BLaER1 treated with 17β-estradiol and CSF1 and Interleukin-3, amounts not matched to agents 10 nM and 100 nM (cell line): ENCODE data around the gene RASSF5.

ENCODE experiments used
- H3K27ac ChIP-seq, 11 experiments: shearing (Covaris generic); formaldehyde crosslinking; 2 replicates each; pipeline ENCODE4 v1.8.1; 2022
- H3K27me3 ChIP-seq, 11 experiments: shearing (Covaris generic); formaldehyde crosslinking; 2 replicates each; pipeline ENCODE4 v1.8.1; 2022
- H3K36me3 ChIP-seq, 11 experiments: shearing (Covaris generic); formaldehyde crosslinking; 2 replicates each; pipeline ENCODE4 v1.8.1; 2022
- H3K4me1 ChIP-seq, 10 experiments: shearing (Covaris generic); formaldehyde crosslinking; 2 replicates each; pipeline ENCODE4 v1.8.1; 2022
- H3K4me2 ChIP-seq, 11 experiments: shearing (Covaris generic); formaldehyde crosslinking; 2 replicates each; pipeline ENCODE4 v1.8.1; 2022
- H3K4me3 ChIP-seq, 10 experiments: shearing (Covaris generic); formaldehyde crosslinking; 2 replicates each; pipeline ENCODE4 v1.8.1; 2022
- H3K9ac ChIP-seq, 11 experiments: shearing (Covaris generic); formaldehyde crosslinking; 2 replicates each; pipeline ENCODE4 v1.8.1; 2022
- H3K9me3 ChIP-seq, 11 experiments: shearing (Covaris generic); formaldehyde crosslinking; replicated peaks in 1 of 11; 2 replicates each; pipeline ENCODE4 v1.8.1; 2022
- H4K20me1 ChIP-seq, 11 experiments: shearing (Covaris generic); formaldehyde crosslinking; 2 replicates each; pipeline ENCODE4 v1.8.1; 2022
- Cebpa-rat ChIP-seq, 11 experiments: shearing (Covaris generic); IDR thresholded peaks; 2 replicates each; pipeline ENCODE4 v1.8.1; 2022

RASSF5 gene

DNA sequence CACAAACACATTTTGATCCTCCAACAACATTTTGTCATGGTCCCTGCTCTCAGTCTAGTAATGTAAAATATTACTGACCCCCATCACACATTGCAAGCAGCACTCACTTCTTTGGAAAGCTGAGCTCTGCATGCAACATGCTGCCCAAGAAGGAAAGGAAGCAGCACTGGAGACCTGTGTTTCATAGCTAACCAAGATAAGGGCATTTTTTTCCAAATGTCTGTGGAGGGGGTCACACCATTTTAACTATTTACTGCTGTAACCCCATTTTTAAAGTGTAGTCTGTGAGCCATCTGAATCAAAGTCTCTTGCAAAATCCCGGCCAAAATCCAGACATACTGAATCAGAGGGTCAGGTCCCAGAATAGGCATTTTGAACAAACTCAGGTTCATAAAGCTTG is 4.5 kb upstream of the RASSF5 start:
- H3K4me3 ChIP-seq = no peak overlapping the region
- peak overlapping the region; percentile 92 to 100 (median 99) for H3K4me2 ChIP-seq
- 0 out of 22 replicates have a peak, but pooled peaks of 1 of the 11 experiments have one; percentile 6 for TF ChIP-seq Cebpa-rat (IDR thresholded peaks at IDR 0.05)
- peaks cover 0 to 26% (median 23%) of the 10 kb centered on the region in 11 experiments; a peak in 13 of 22 replicates for H3K36me3 ChIP-seq
- peaks cover 9 to 18% (median 14%) of the 10 kb centered on the region in 11 experiments; a peak in 20 of 22 replicates for H3K27me3 ChIP-seq
- H3K9ac ChIP-seq = 0 out of 22 replicates have a peak overlapping the region, but pooled peaks of 2 of the 11 experiments have one; percentile 1 to 65
- H3K9me3 ChIP-seq = no peaks in the 10 kb centered on the region
- H3K4me1 ChIP-seq = peaks cover 63 to 88% (median 78%) of the 10 kb centered on the region in 10 experiments
- peak overlapping the region in 8 of 11 experiments; percentile 73 to 84 (median 79); a peak in 15 of 22 replicates for H3K27ac ChIP-seq
- H4K20me1 ChIP-seq = peaks cover 0 to 63% (median 4%) of the 10 kb centered on the region in 11 experiments; a peak in 10 of 22 replicates

DNA sequence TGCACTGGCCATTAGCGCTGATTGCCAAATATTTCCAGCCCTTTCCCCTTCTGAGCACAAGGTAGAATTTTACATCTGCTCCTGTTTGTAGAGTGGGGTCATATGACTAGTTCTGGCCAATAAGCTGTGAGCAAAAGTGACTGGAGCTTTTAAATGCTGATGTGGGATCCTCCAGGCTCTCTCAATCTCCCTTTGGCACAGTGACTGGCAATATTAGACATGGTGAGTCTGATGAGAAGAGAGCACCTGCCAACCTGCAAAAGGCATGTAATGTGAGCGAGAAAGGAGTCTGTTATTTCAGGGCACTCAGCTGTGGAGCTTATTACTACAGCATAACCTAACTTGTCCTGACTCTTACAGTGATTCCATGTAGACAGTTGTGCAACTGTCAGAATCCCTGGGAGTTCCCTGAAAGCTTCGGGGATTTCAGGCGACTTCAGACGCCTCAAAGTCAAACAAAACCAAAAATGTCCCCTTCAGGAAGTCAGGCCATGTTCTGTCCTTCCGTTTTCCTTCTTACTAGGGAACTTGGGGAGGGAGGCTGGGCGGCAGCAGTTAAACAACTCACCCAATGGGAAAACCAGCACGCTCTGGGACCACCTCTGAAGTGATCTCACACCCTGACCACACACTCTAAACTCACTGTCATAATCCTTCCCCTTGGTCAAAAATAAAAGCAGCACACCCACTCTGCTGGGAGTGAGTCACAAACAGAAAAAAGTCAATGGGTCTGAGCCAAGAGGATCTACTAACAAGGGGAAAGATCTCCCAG is 3.6 kb upstream of the RASSF5 start:
- peak overlapping the region in 9 of 11 experiments; percentile 46 to 68 (median 61); a peak in 16 of 22 replicates for H3K9ac ChIP-seq
- H3K36me3 ChIP-seq = peaks cover 0 to 17% (median 14%) of the 10 kb centered on the region in 11 experiments; a peak in 12 of 22 replicates
- H3K27ac ChIP-seq = peak overlapping the region in 10 of 11 experiments; percentile 46 to 84 (median 79); a peak in 20 of 22 replicates
- H3K27me3 ChIP-seq = peaks cover 19 to 28% (median 24%) of the 10 kb centered on the region in 11 experiments; a peak in 20 of 22 replicates
- peak overlapping the region; percentile 92 to 100 (median 99) for H3K4me2 ChIP-seq
- H3K9me3 ChIP-seq = no peaks in the 10 kb centered on the region
- peaks cover 72 to 91% (median 80%) of the 10 kb centered on the region in 10 experiments for H3K4me1 ChIP-seq
- peak in 8 of 11 experiments; percentile 4 to 89 (median 48); a peak in 9 of 22 replicates for TF ChIP-seq Cebpa-rat (IDR thresholded peaks at IDR 0.05)
- H4K20me1 ChIP-seq = peaks cover 0 to 62% (median 13%) of the 10 kb centered on the region in 11 experiments; a peak in 13 of 22 replicates
- peak overlapping the region in 4 of 10 experiments; percentile 25 to 41 (median 38); a peak in 6 of 20 replicates for H3K4me3 ChIP-seq

DNA sequence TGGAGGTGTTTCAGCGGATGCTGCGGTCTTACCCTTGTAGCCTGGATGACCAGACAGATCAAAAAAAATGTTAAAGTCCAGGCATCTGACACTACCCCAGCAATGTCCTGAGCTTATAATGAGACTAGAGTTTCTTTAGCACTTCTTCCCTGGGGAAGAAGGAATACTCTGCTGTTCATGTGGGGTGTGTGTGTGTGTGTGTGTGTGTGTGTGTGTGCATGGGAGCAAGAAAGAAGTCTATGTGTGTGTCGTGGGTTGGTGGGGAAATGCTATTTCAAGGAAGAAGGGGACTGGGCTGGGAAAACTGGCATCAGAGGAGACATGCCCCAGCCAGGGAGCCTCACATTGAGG is 3.0 kb upstream of the RASSF5 start:
- H3K9ac ChIP-seq = peak overlapping the region in 9 of 11 experiments; percentile 24 to 65 (median 40); a peak in 14 of 22 replicates
- peak overlapping the region in 2 of 10 experiments; percentile 24 to 30; a peak in 2 of 20 replicates for H3K4me3 ChIP-seq
- H3K27ac ChIP-seq = peak overlapping the region in 9 of 11 experiments; percentile 73 to 84 (median 79); a peak in 18 of 22 replicates
- no peaks in the 10 kb centered on the region for H3K9me3 ChIP-seq
- peaks cover 22 to 33% (median 30%) of the 10 kb centered on the region in 11 experiments; a peak in 21 of 22 replicates for H3K27me3 ChIP-seq
- peaks cover 0 to 62% (median 18%) of the 10 kb centered on the region in 11 experiments; a peak in 15 of 22 replicates for H4K20me1 ChIP-seq
- peak overlapping the region; percentile 92 to 100 (median 99) for H3K4me2 ChIP-seq
- peaks cover 0 to 11% (median 8%) of the 10 kb centered on the region in 11 experiments; a peak in 9 of 22 replicates for H3K36me3 ChIP-seq
- peaks cover 78 to 95% (median 84%) of the 10 kb centered on the region in 10 experiments for H3K4me1 ChIP-seq
- TF ChIP-seq Cebpa-rat (IDR thresholded peaks at IDR 0.05) = no peak

DNA sequence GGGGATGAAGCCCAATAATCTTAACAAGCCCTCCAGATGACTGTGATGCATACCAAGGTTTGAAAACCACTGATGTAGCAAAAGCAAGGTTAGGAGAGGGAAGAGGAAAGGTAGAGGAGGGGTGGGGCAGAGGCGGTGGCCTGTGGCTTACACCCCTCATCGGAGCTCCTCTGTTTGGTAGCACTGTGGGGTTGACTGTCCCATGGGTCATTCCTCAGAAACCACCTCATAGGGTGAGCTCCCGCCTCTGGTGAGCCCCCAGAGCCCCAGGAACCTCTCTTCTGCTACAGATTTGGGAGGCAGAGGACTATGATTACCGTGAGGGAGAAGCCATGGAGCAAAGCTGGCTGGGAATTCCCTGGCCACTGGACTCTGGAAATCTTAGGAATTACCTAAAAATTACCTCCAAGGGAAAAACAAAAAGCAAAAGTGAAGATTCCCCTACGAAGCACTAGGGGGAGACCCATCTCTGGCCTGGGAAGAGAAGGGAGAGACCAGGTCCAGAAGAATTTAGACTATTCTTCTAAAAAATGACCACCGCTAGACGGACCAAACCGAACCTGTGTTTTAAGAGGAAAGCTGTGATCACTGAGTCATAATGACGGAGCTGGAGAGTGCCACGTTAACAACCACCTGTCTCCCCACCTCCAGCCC is 1.5 kb upstream of the RASSF5 start:
- TF ChIP-seq Cebpa-rat (IDR thresholded peaks at IDR 0.05) = no peak
- Histone ChIP-seq H3K27me3 (peaks cover 22 to 44% (median 36%) of the 10 kb centered on the region in 11 experiments; a peak in 21 of 22 replicates), H3K36me3 (no peaks in the 10 kb centered on the region), H3K4me2 (peak overlapping the region; percentile 92 to 100 (median 99)), H4K20me1 (peaks cover 0 to 53% (median 31%) of the 10 kb centered on the region in 11 experiments; a peak in 13 of 22 replicates), H3K4me3 (peak overlapping the region in 2 of 10 experiments; percentile 79 to 81; a peak in 4 of 20 replicates), H3K27ac (peak overlapping the region in 2 of 11 experiments; percentile 13 to 26; a peak in 2 of 22 replicates), H3K9me3 (no peaks in the 10 kb centered on the region), H3K9ac (peak overlapping the region in 4 of 11 experiments; percentile 11 to 86 (median 21); a peak in 3 of 22 replicates), H3K4me1 (peaks cover 77 to 98% (median 96%) of the 10 kb centered on the region in 10 experiments)

DNA sequence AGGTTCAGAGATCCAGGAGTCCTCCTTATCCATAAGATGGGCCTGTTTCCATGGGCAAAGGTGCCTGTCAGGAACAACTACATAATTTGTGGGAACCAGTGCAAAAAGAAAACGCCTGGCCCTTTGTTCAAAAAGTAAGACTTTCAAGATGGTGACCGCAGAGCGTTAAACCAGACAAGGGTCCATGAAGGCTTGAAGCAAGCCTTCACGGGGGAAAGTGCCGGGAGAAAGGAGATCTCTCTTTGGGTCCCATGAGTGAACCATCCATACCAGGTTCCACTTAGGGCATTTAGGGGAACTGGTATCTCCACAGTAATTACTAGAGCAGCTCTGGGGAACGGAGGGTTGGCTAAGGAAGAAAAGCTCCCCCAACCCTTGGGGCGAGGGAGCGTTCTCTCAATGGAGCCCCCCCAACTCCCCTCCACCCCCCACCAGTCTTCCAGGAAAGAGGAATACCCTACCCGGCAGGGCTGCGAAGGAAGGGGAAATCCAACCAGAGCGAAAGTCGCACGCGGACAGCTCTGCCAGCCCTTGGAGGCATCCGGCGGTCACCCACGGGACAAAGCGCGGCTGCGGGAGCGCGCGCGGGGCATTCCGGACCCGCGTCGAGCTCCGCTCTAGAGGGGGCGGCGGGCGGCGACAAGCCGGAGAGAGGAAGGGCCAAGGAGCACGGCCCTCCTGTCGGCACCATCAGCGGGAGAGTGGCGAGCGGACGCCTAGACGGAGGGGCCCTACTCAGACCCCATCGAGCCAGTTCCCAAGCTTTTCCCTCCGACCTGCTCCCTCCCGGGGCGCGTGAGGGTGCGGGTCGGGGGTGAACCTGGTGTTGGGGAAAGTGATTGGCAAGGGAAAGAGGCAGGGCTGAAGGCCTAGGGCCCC is 687 bp upstream of the RASSF5 start:
- Histone ChIP-seq H4K20me1 (peaks cover 0 to 52% (median 35%) of the 10 kb centered on the region in 11 experiments; a peak in 13 of 22 replicates), H3K36me3 (no peaks in the 10 kb centered on the region), H3K4me1 (peaks cover 73 to 98% (median 96%) of the 10 kb centered on the region in 10 experiments), H3K9me3 (no peaks in the 10 kb centered on the region), H3K4me3 (peak overlapping the region; percentile 64 to 82 (median 74)), H3K27me3 (peaks cover 22 to 51% (median 36%) of the 10 kb centered on the region in 11 experiments; a peak in 21 of 22 replicates), H3K27ac (peak overlapping the region in 10 of 11 experiments; percentile 33 to 72 (median 68); a peak in 19 of 22 replicates), H3K4me2 (peak overlapping the region; percentile 92 to 100 (median 99)), H3K9ac (peak overlapping the region; percentile 72 to 86 (median 79))
- no peak for TF ChIP-seq Cebpa-rat (IDR thresholded peaks at IDR 0.05)

DNA sequence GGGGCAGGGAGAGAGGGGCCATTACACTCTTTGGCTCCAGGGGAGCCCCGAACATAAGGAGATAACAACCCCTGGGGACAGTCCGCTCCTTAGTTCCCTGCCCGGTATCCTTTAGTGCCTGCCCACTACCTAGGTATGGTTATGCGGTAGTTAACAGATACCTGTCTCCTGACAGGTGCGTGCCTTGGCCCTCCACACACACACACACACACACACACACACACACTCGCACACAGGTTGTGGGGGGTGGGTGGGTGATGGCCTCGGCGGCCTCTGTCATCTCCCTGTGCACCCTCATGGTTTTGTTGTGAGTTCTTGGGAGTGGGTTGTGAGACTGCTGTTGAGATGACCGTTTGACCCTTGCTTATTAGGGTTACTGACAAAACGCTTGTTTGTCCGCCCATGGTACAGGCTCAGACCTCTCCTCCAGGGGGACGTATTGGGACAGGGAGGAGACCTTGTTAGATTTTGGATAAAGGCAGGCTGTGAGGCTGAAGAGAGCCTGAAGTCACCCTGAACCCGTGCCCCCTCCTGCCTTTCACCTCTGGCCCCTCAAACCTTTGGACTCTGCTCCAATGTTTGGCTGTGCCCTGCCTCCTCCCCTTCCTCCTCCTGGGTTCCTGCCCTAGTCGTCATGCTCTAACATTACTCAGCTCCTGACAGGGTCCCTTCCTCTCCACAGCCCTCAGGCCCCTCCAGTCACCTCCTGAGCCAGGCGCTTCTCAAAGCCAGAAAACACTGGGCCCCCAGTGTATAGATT is 979 bp downstream of the RASSF5 start:
- H3K27me3 ChIP-seq = peaks cover 22 to 67% (median 36%) of the 10 kb centered on the region in 11 experiments; a peak in 21 of 22 replicates
- H3K27ac ChIP-seq = peak overlapping the region in 8 of 11 experiments; percentile 61 to 72 (median 68); a peak in 13 of 22 replicates
- peak overlapping the region; percentile 92 to 100 (median 99) for H3K4me2 ChIP-seq
- peaks cover 0 to 60% (median 35%) of the 10 kb centered on the region in 11 experiments; a peak in 14 of 22 replicates for H4K20me1 ChIP-seq
- no peak for TF ChIP-seq Cebpa-rat (IDR thresholded peaks at IDR 0.05)
- H3K9me3 ChIP-seq = no peaks in the 10 kb centered on the region
- H3K9ac ChIP-seq = peak overlapping the region; percentile 72 to 86 (median 79); a peak in 21 of 22 replicates
- H3K4me3 ChIP-seq = peak overlapping the region; percentile 64 to 82 (median 74)
- H3K4me1 ChIP-seq = peaks cover 73 to 98% (median 96%) of the 10 kb centered on the region in 10 experiments
- H3K36me3 ChIP-seq = no peaks in the 10 kb centered on the region

DNA sequence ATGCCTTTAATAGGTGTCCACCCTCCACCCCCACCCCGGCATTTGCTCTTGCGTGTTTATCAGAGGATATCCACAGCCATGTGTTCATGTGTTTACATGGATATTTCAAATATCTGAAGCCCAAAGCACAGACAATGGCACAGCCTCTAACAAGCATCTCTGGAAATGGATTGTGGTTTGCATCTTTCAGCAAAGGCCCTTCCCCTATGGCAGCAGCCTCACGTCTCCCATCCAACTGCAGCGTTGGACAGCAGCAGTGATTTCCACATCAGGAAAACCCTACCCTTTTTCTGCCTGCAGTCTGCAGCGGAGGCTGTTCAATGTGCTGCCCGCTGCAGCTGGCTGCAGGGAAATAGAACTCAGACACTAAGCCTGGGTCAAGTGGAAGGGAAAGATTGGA is 1.6 kb downstream of the RASSF5 start:
- no peak overlapping the region for H3K27ac ChIP-seq

More for the DNA sequence above, 1.6 kb downstream of the RASSF5 start:
- peaks cover 73 to 98% (median 96%) of the 10 kb centered on the region in 10 experiments for H3K4me1 ChIP-seq
- no peak for TF ChIP-seq Cebpa-rat (IDR thresholded peaks at IDR 0.05)
- H3K27me3 ChIP-seq = peaks cover 22 to 71% (median 36%) of the 10 kb centered on the region in 11 experiments; a peak in 21 of 22 replicates
- H3K36me3 ChIP-seq = no peaks in the 10 kb centered on the region
- no peaks in the 10 kb centered on the region for H3K9me3 ChIP-seq
- peak overlapping the region in 9 of 10 experiments; percentile 66 to 82 (median 75); a peak in 15 of 20 replicates for H3K4me3 ChIP-seq
- H3K4me2 ChIP-seq = peak overlapping the region; percentile 92 to 100 (median 99)
- H4K20me1 ChIP-seq = peaks cover 0 to 66% (median 30%) of the 10 kb centered on the region in 11 experiments; a peak in 14 of 22 replicates
- H3K9ac ChIP-seq = peak overlapping the region in 6 of 11 experiments; percentile 72 to 86 (median 80); a peak in 10 of 22 replicates
